ENCODE results near the gene GRIN2D.
"Not testable (repeated sequence)": the region's sequence is repeated elsewhere in the genome, so short reads cannot be mapped to it uniquely, and the experiment has no call there.

Gene GRIN2D

GRCh38 chr19:48372904-48373303 lies 20.6 kb upstream of the GRIN2D start:
- DNase-seq: no peak

DNA sequence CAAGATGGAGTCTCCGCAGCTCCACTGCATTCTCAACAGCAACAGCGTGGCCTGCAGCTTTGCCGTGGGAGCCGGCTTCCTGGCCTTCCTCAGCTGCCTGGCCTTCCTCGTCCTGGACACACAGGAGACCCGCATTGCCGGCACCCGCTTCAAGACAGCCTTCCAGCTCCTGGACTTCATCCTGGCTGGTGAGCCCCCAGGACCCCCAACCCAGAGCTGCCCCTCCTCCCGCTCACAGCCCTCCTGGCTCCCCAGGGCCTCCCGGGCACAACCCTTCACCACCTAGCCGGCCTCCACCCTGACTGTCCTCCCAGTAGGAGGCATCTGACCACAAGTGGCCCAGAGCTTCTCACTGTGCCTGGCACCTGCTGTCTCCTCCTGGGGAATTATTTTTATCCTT lies 19.9 kb upstream of the GRIN2D start:
- no peak for DNase-seq

DNA sequence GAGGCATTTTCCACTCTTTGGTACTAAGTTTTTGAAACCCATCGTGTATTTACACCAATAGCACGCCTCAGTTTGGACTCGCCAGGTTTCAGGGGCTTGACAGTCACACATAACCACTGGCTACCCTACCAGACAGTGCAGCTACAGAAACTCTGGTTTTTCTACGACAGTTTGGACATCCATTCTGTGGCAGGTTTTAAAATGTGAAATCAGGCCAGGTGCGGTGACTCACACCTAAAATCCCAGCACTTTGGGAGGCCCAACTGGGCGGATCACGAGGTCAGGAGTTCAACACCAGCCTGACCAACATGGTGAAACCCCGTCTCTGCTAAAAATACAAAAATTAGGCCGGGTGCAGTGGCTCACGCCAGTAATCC lies 15.3 kb upstream of the GRIN2D start:
- no peak for DNase-seq

- no peak for DNase-seq
These were observed 14.4 kb upstream of the GRIN2D start for GRCh38 chr19:48379058-48379457.

- no peak for DNase-seq
These were observed 12.1 kb upstream of the GRIN2D start for GRCh38 chr19:48381178-48381950.

- no peak for DNase-seq
These were observed 11.2 kb upstream of the GRIN2D start for GRCh38 chr19:48382286-48382685.

- DNase-seq: no peak
These were observed 7.9 kb upstream of the GRIN2D start for GRCh38 chr19:48385461-48386087.

DNA sequence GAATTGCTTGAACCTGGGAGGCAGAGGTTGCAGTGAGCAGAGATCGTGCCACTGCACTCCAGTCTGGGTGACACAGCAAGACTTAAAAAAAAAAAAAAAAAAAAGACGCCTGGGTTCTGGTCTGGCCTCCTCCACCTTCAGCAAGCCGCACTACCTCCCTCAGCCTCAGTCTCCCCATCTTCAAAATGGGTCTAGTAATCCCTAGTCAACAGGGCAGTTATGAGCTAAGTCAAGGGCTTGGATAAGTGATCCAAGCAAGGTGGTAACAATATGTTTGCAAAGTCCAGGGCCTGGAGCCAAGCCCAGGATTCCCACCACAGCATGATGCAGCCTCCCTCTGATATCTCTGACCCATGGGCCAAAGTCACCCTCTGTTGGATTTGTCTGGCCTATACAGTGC lies 6.5 kb upstream of the GRIN2D start:
- no peak for DNase-seq

GRCh38 chr19:48390188-48391099 lies 3.0 kb upstream of the GRIN2D start:
- no peak for DNase-seq

GRCh38 chr19:48391100-48392005 lies 2.1 kb upstream of the GRIN2D start, which contains the start of gene KDELR1:
TSS of gene KDELR1 (minus strand) at chr19:48391551. CDS start at chr19:48391358, 193 bp downstream.
- no peak for DNase-seq

DNA sequence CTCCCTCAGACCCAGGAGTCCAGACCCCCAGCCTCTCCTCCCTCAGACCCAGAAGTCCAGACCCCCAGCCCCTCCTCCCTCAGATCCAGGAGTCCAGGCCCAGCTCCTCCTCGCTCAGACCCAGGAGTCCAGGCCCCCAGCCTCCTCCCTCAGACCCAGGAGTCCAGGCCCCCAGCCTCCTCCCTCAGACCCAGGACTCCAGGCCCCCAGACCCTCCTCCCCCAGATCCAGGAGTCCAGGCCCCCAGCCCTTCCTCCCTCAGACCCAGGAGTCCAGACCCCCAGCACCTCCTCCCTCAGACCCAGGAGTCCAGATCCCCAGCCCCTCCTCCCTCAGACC lies 1.5 kb upstream of the GRIN2D start:
- DNase-seq: not testable (repeated sequence)

- no peak for DNase-seq
These were observed 459 bp upstream of the GRIN2D start for GRCh38 chr19:48392860-48393558.

DNA sequence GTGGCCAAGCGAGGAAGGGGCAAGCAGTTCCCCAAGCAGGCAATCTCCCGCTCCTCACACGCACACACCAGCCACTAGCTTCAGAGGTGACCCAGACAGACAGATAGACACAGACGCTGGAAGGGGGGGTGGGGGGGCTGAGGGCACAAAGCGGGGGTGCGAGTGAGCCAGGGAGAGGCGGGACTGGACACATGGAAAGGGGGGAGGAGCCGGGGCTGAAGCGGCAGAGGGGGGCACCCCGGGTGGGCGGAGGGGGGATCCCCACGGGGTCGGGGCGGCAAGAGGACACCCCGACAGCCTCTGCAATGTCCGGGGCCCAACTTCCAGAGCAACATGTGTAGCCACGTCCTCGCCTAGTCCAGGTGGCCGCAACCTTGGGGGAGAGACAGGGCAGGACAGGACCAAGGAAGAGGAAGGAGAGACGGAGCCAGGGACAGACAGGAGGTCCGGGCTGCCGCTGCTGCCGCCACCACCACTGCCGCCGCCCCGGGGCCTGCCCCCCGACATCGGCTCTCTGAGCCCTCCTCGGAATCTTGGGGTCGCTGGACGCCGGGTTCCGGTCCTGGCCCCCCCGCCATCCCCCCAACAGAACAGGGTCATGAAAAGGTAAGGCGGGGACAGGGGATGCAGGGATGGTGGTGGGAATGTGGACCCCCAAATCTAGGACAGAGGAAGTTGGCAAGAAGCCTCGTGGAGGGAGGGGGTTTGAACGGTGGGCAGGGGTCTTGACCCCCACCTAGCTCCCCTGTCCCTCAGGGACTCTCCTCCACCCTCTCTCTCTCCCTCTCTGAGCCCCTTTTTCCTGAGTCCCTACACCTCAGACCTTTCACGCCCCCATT lies 1.1 kb downstream of the GRIN2D start:
- DNase-seq: no peak

DNA sequence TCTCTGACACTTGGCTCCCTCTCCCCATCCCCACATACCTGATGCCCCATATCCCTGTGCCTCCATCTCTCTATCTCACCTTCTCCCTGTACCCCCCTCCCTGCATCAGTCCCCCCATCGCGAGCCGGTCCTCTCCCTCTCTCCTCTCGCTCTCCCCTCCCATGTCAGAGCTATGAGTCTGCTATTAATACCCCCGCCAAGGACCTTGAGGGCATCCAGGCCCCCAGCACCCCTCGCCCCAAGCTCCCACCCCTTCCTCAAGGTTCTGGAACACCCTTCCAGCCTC lies 1.6 kb downstream of the GRIN2D start:
- DNase-seq: no peak

DNA sequence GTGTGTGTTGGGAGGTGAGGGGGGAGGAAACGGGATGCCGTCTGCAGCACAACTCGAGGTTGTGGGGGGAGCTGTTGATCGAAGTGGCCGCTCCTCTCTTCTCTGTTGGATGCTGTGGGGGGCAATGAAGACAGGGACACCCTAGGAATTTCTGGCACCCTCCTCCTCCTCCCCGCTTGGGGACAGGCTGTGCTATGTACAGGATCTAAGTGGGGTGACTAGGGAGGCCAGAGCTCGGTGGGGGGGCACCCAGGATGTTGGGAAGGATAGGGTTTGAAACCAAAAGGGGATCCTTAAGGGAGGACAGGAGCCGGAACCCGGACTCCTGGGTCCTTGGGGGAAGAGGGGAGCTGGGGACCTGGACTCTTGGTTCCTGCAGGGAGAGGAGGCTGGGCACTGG lies 2.0 kb downstream of the GRIN2D start:
- DNase-seq: no peak

- no peak for DNase-seq
These were observed 2.8 kb downstream of the GRIN2D start for GRCh38 chr19:48396016-48396823.

DNA sequence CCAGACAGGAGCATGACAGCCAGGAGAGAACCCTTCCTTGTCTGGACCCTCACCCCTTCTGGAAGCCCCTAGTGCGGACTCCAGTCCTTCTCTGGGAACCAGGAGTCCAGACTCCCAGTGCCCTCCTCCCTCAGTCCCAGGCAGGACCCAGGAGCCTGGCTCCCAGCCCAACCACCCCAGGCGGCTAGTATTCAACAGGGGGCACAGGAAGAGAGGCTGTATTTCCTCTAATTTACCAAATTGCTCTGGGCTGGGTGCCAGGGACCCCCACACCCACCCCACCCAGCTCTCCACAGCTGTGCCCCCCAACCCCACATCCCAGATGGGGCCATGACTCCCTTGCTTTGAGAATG lies 3.3 kb downstream of the GRIN2D start:
- no peak for DNase-seq

DNA sequence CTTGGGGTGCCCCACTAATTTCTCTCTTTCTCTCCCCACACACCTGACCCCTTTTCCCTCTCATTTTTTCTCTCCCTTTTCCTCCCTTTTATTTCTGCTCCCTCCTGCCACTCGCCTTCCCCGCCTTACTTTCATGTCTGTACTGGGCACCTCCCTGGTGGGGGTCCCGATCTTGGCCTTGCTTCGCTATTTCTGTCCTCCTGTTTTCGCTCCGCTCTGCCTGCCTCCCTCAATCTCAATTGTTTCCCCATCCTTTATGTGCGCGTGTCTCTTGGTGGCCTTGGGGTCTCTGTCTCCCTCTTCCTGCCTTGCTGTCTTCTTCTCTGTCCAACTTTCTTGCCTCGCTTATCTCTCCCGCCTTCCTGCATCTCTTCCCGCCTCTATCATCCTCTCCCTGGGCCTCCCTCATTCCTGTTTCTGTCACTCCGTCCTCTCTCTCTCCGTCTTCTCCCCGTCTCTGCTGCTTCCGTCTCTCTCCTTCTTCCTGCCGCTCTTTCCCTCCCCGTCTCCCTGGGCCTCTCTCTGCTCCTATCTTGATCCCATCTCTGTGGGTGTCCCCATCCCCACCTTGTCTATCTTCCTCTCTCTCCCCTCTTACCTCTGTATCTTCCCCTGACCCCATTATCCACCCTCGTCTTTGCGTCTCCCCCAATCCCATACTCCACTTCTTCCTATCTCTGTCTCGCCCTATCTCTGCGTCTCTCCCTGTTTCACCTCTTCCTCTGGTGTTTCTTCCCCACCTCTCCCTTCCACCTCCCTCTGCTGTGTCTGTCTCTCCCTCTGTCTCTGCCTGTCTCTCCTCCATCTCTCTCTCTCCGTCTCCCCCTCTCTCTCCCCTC lies 4.0 kb downstream of the GRIN2D start:
- DNase-seq: no peak

- no peak for DNase-seq
These were observed 4.6 kb downstream of the GRIN2D start for GRCh38 chr19:48398102-48398374.

Measured in NCI-H2081 treated with DMSO at 0.1 percent for 48 hours (cell line).